Mesenteric fat pad (tissue), 1 donor: ENCODE results near the gene AGPS. TPM values are rescaled to one million over a fixed set of nuclear protein-coding genes. Genes with fewer than 3 reads are reported as not detected.

ENCODE experiments used
- DNase-seq: peaks from one replicate; pipeline ENCODE4 v3.0.0-alpha.2; 2020; ENCODE audit warnings: low spot score
- total RNA-seq: library from RNA; stranded (reverse); fragmentation: NEBNext Ultra II Directional; extraction: Animal tissue kit (Norgen Biotek cat#: 25700); gene quantifications from one replicate; pipeline ENCODE4 v1.2.1, GENCODE V29; 2021
- donor health status: DM: yes; HTN: yes; CAD: no.

Gene AGPS
- total RNA-seq, 1 donor from 2014 or later, result 46.1 TPM

- DNase-seq, result no peak
These were observed 189.4 kb downstream of the AGPS start for GRCh38 chr2:177582000-177582399.

DNA sequence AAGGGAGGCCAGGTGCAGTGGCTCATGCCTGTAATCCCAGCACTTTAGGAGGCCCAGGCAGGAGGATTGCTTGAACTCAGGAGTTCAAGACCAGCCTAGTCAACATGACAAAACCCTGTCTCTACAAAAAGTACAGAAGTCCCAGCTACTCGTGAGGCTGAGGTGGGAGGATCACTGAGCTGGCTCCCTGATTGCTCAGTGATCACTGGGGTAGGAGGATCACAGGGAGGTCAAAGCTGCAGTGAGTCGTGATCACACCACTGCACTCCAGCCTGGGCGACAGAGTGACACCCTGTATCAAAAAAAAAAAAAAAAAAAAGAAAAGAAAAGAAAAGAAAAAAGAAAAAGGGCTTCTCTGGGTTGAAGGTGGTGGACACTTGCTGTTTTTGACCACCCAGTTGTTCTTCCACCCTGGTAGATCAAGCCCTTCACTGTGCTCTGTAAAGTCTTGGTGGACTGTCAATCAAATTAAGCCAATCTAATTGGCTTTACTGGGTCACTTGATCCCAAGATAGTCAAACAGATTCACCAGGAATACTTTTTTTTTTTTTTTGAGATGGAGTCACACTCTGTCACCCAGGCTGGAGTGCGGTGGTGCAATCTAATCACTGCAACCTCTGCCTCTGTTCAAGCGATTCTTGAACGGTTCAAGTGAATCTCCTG lies 191.6 kb downstream of the AGPS start:
- no peak for DNase-seq

GRCh38 chr2:177585234-177585863 lies 192.8 kb downstream of the AGPS start:
- no peak for DNase-seq

- DNase-seq, result no peak
These were observed 193.6 kb downstream of the AGPS start for GRCh38 chr2:177586154-177586553.

GRCh38 chr2:177587371-177587770 lies 194.8 kb downstream of the AGPS start:
- DNase-seq, result no peak

- DNase-seq, result no peak
These were observed 196.1 kb downstream of the AGPS start for GRCh38 chr2:177588671-177589070.

DNA sequence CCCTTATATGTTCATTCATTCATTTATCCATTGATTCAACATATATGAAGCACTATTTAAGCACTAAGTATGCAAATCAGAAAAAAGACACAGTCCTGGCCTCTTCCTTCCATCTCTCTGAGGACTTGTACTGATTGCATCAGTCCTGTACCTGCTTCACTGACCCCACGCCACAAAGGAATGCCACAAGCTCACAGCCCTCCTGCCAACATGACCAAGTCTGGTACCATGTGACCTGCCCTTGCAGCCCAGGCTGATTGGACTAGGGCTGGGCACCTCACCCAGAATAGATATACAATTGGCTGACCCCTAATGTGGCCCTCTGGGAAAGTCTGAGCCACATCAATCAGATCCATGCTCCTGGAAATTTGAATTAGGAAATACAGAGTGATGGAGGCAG lies 196.6 kb downstream of the AGPS start:
- no peak for DNase-seq

- DNase-seq, result no peak
These were observed 199.8 kb downstream of the AGPS start for GRCh38 chr2:177592397-177592796.

GRCh38 chr2:177592945-177593344 lies 200.4 kb downstream of the AGPS start:
- no peak for DNase-seq

GRCh38 chr2:177593402-177593801 lies 200.8 kb downstream of the AGPS start:
- DNase-seq, result no peak

Other genes with a start within 250 kb of the AGPS start
- 148 TPM for gene HNRNPA3, start 180.0 kb upstream of the AGPS start, total RNA-seq
- gene NFE2L2, start 128.0 kb upstream of the AGPS start, total RNA-seq, result 94.0 TPM